ENCODE results near the gene COG6.

DNA sequence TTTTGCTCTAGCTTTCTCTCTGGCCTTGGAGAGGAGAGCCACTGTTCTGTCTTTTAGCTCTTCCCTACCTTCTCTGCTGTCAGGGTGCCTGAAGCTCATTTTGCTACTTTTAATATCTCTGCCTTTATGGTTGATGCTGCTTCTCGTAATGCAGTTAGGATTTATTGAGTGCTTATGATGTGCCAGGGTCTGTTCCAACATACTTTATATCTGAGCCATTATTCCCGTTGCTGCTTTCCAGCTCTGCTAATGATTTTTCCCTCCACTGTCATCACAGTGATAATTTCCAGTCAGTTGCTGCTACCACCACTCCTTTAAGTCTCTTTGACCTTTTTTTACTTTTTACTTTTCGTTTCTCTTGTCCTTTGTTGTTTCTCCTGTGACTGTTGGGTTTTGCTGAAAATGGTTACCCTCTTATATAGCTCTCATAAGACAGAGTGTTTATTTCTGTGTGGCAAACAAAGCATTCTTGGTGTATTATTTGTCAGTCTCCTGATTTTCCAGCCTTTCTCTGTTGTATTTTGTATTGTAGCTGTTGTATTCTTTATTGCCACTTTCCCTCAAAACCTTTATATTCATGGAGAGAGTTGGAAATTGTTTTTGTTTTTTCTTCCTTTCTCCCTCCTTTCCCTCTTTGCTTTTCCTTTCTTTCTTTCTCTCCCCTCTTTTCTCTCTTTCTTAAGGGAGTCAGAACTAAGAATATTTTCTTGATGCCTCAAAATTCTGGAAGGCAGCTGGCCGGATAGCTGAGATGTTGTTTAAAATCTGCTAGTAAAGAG lies 37.4 kb downstream of the COG6 start:
- TF ChIP-seq CTCF (IDR thresholded peaks at IDR 0.05), result no peak
- TF ChIP-seq POLR2A (IDR thresholded peaks at IDR 0.05), result no peak

Measured in tibial nerve (tissue), 3 donors.